ENCODE measurements around the gene ATG9A.
"Not testable (repeated sequence)": the region's sequence is repeated elsewhere in the genome, so short reads cannot be mapped to it uniquely, and the experiment has no call there.

Gene ATG9A

DNA sequence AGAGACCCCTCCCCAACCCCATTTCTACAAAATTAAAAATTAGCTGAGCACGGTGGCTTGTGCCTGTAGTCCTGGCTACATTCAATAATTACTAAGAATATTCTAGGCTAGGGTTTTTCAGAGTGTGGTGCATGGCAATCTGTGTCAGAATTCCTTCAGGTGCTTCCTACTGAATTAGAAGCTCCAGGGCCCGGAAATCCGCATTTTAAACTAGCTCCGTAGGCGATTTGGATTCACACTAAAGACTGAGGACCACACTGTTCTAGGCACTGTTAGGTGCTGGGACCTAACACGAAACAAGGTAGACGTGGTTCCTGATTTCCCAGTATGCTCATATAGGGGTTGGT lies 23.5 kb downstream of the ATG9A start:
- DNase-seq (ENCODE audit: low read depth in 2 of 2), result no peak

DNA sequence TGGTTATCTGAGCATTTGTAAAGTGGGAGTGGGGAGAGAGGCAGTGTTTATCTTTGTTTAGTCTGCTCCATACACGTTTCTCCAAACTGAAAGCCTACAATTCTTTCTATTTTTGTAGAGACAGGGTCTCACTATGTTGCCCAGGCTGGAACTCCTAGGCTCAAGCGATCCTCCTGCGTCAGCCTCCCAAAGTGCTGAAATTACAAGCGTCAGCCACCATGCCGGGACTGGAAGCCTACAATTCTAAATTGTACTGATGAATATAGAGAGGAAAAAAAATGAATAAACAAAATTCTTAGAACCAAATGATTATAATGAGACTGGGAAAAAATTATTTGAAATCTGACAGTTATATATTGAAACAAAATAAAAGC lies 24.3 kb downstream of the ATG9A start:
- DNase-seq (ENCODE audit: low read depth in 2 of 2), result no peak

DNA sequence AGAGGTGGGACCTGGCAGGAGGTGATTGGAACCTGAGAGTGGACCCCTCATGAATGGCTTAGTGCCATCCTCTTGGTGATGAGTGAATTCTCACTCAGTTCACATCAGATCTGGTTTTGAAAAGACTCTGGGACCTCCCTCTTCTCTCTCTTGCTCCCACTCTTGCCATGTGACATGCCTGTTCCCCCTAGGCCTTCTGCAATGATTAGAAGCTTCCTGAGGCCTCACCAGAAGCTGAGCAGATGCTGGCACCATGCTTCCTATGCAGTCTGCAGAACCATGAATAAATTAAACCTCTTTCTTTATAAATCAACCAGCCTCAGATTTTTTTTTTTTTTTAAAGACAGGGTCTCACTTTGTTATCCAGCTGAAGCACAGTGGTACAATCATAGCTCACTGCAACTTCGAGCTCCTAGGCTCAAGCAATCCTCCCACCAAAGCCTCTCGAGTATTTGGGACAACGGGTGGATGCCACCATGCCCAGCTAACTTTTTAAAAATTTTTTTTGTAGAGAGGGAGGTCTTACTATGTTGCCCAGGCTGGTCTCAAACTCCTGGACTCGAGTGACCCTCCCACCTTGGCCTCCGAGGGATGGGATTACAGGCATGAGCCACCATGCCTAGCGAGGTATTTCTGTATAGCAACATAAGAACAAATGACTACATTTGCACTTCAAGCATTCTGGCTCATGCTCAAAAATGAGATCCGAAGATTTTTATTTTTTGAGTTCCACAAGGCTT lies 24.8 kb downstream of the ATG9A start:
- DNase-seq (ENCODE audit: low read depth in 2 of 2), result no peak

DNA sequence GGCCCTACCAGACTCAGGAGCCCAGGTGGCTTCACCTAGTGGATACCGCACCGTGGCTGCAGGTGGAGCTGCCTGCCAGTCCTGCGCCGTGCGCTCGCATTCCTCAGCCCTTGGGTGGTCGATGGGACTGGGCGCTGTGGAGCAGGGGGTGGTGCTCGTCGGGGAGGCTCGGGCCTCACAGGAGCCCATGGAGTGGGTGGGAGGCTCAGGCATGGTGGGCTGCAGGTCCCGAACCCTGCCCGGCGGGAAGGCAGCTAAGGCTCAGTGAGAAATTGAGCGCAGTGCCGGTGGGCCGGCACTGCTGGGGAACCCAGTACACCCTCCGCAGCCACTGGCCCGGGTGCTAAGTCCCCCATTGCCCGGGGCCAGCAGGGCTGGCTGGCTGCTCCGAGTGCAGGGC lies 28.1 kb downstream of the ATG9A start:
- DNase-seq (ENCODE audit: low read depth in 2 of 2), result not testable (repeated sequence)

DNA sequence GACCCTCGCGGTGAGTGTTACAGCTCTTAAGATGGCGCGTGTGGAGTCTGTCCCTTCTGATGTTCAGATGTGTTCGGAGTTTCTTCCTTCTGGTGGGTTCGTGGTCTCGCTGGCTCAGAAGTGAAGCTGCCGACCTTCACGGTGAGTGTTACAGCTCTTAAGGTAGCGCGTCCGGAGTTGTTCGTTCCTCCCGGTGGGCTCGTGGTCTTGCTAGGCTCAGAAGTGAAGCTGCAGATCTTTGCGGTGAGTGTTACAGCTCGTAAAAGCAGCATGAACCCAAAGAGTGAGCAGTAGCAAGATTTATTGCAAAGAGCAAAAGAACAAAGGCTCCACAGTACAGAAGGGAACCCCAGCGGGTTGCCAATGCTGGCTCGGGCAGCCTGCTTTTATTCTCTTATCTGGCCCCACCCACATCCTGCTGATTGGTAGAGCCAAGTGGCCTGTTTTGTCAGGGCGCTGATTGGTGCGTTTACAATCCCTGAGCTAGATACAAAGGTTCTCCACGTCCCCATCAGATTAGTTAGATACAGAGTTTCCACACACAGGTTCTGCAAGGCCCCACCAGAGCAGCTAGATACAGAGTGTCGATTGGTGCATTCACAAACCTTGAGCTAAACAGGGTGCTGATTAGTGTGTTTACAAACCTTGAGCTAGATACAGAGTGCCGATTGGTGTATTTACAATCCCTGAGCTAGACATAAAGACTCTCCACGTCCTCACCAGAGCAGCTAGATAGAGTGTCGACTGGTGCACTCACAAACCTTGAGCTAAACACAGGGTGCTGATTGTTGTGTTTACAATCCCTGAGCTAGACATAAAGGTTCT lies 28.7 kb downstream of the ATG9A start:
- DNase-seq (ENCODE audit: low read depth in 2 of 2), result not testable (repeated sequence)

DNA sequence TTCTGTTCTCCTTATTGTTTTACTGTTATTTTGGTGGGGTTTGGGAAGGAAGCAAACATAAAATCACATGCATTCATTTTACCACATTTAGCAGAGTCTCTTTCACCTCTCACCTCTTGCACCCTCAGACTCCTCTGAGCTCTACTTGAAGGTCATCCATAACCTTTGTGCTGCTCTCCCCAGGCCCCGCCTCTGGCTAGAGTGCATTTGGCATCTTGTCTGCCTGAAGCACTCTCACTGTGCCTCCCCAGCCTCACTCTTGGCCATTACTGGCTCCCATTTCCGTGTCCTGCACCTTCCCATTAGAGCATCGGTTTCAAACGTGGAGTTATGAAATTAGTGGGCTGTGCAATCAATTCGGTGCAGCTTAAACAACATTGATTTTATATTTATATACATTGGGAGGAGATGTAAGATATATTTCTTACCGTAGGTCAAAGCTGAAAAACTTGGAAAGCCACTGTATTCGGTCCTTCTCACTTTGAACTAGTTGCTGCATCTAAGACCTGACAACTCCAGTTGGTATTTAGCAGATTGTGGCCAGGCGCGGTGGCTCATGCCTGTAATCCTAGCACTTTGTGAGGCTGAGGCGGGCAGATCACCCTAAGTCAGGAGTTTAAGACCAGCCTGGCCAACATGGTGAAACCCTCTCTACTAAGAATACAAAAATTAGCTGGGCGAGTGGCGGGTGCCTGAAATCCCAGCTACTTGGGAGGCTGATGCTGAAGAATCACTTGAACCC lies 29.8 kb downstream of the ATG9A start:
- DNase-seq (ENCODE audit: low read depth in 2 of 2), result no peak

DNA sequence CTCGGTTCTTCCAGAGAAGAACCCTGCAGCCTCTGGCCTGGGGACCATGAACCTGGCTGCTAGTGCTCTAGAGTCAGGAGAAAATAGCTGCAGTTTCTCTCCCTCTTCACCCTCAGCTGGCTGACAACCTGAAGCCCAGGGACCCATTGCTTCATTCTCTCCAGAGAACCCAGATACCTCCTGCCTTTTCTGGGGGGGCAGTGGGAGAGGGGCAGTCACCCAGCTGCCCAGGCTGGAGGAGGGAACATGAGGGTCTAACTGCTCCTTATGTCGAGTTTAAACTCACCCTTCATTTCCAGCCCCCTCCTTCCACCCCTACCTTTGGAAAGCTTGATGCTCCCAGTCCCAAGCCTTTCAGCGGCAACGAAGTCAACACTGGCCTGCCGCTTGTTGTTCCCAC lies 30.5 kb downstream of the ATG9A start:
- no peak for DNase-seq (ENCODE audit: low read depth in 2 of 2)

DNA sequence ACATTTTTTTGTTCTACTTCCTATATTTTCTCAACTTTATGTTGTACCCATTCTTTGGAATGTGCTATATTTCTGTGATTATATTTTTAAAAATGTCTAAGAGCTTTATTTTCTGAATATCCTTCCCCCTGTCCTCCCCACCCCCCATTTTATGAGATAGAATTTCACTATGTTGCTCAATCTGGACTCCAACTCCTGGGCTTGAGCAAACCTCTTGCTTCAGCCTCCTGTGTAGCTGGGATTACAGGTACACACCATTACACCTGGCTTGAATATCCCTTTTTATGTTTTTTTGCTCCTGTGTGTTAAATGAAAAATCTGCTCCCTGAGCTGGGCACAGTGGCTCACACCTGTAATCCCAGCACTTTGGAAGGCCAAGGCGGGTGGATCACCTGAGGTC lies 32.0 kb downstream of the ATG9A start:
- DNase-seq (ENCODE audit: low read depth in 2 of 2), result no peak

DNA sequence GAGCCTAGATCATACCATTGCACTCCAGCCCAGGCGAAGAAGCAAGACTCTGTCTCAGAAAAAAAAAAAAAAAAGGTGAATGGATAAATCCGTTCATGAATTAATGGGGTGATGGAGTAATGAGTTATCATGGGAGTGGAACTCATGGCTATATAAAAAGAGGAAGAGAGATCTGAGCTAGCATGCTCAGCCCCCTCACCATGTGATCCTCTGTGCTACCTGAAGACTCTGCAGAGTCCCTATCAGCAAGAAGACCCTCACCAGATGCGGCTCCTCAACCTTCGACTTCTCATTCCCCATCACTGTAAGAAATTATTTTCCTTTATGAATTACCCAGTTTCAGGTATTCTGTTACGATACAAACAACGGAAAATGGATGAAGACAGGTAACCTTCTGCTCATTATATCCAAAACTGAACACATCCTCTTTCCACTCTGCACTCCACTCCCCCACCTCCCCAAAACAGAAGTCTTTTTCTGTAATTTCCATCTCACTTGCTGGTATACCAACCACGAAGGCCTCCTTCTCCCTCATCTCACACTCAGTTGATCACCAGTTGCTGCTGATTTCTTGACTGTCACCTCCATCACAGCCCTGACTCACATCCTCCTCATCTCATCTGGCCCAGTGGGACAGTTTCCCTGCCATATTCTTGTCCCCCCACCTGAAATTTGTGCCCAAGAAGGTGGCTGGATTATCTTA lies 42.5 kb downstream of the ATG9A start:
- DNase-seq (ENCODE audit: low read depth in 2 of 2), result no peak

DNA sequence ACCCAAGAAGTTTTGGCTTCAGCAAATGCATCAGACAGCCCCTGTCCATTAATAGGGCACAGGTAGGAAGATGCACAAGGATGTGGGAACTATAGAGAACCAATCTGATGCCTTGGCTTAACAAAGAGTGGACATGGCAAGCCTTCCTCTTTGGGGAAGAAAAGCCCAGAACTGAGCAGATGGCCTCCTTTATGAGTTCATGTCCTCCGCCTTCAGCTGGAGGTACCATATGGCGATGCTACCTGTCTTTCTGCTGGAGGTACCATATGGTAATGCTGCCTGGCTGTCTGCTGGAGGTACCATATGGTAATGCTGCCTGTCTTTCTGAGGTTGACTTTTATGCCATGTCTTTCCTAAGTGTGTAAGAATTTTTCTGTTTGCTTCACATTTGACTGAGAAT lies 45.3 kb downstream of the ATG9A start:
- no peak for DNase-seq (ENCODE audit: low read depth in 2 of 2)

DNA sequence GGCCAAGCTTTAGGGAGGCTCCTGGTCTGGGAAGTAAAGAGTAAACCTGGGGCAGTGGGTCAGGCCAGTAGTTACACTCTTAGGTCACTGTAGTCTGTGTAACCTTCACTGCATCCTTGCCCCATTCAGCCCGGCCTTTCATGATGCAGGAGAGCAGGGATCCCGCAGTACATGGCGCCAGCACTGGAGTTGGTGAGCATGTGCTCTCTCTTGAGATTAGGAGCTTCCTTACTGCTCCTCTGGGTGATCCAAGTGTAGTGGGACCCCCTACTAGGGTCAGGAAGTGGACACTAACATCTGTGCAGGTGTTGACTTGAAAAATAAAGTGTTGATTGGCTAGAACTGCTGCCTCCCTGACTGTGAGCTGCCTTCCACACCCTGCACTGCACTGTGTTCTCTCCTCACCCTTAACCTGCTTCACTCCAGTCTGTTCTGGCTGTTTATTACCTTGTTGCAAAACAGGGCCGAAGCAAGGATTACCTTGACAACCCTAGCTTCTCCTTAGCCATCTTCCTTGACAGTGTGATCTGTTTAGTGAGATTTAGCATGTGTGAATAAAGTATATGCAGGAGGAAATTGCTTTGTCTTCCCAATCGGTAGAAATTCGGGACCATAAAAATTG lies 46.2 kb downstream of the ATG9A start:
- DNase-seq (ENCODE audit: low read depth in 2 of 2), result no peak

DNA sequence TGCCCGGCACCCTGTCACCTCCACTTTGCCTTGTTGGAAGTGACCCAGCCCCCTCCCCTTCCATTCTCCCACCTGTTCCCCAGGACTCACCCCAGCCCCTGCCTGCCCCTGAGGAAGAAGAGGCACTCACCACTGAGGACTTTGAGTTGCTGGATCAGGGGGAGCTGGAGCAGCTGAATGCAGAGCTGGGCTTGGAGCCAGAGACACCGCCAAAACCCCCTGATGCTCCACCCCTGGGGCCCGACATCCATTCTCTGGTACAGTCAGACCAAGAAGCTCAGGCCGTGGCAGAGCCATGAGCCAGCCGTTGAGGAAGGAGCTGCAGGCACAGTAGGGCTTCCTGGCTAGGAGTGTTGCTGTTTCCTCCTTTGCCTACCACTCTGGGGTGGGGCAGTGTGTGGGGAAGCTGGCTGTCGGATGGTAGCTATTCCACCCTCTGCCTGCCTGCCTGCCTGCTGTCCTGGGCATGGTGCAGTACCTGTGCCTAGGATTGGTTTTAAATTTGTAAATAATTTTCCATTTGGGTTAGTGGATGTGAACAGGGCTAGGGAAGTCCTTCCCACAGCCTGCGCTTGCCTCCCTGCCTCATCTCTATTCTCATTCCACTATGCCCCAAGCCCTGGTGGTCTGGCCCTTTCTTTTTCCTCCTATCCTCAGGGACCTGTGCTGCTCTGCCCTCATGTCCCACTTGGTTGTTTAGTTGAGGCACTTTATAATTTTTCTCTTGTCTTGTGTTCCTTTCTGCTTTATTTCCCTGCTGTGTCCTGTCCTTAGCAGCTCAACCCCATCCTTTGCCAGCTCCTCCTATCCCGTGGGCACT lies 46.9 kb downstream of the ATG9A start:
- DNase-seq (ENCODE audit: low read depth in 2 of 2), result no peak

DNA sequence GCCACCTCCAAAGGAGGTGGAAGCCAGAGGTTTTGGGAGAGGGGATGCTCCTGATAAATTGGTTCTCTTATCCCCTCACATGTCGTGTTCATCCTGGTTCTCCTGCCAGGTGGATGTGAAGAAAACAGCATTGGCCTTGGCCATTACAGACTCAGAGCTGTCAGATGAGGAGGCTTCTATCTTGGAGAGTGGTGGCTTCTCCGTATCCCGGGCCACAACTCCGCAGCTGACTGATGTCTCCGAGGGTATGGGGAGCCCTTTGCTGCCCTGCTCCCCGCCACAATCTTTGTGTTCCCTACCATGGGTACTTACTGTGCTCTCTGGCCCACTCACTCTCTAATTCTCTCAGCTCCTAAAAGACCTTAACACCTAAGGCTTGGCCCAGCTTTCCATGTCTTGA lies 47.9 kb downstream of the ATG9A start:
- no peak for DNase-seq (ENCODE audit: low read depth in 2 of 2)

DNA sequence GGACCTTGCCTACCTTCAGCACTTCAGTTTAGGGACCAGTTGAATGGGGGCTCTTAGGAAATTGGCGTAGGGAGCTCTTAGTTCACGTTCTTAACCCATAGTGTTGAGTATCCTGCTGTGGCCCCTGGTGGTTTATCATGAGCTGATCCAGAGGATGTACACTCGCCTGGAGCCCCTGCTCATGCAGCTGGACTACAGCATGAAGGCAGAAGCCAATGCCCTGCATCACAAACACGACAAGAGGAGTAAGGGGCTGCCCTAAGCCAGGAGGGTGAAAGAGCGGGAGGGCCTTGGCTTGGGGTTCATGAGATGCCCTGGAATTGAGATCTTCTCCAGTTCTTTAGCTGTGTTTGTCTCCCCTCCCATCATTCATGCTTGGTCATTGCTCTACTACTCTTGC lies 48.5 kb downstream of the ATG9A start:
- no peak for DNase-seq (ENCODE audit: low read depth in 2 of 2)

DNA sequence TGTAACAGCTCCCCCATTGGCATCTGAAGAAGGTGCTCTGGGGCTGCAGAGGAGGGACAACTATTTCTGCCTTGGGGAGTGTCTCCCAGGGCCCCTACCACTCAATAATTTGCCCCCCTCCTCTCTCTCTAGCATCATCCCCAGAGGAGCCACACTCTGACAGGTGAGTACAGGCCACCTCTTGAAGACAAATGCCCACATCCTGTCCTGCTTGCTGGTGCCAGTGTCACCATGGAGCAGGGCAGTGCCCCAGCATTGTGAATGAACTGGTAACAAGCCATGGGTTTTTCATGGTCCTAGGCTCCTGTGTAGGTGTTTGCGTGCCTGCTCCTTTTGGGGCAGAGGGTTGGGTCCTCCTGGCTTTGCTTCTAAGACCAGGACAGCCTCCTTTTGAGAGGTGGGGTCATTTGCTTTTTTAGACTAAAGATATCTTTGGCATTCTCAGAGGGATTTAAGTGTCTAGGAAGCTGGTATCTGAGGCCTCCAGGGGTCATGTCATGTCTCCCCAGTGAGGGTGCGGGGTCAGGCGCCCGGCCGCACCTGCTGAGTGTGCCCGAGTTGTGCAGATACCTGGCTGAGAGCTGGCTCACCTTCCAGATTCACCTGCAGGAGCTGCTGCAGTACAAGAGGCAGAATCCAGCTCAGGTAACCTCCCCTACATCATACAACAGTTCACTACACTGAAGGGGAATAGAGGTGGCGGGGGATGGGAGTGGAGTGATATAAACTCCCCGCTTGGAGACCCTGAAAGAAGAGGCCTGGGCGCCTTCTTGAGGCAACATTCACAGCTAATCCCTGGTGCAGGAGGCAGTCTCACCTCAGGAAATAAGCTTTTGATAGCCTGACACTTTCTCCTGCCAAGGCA lies 49.6 kb downstream of the ATG9A start:
- no peak for DNase-seq (ENCODE audit: low read depth in 2 of 2)

DNA sequence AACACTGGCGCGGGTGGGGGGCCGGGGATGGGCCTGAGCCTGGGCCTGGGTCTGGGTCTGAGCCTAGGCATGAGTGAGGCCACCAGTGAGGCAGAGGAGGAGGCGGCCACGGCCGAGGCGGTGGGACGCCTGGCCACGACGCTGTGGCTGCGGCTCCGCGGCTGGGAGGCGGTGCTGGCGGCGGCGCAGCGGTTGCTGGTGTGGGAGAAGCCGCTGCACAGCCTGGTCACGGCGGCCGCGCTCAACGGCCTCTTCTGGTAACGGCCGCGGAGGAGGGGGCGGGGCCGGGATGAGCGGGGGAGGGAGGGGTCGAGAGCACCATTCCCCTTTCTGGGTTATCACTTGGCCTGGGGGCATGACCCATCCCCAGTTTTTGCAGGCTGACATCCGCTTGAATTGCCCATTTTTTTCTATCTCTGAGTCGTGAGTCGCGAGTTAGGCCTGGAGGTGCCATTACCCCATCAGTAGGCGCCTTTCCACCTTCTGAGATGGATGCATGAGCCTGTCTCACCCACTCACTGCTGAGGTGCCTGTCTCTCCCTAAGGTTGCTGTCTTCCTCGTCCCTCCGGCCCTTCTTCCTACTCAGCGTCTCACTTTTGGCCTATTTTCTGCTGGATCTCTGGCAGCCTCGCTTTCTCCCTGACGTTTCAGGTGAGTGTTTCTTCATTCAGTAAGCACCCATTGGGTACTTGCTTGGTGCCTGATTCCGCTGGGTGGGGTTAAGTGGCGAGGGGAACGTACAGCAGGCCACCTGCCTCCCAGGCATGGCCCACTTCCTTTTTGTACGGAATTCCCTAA lies 50.9 kb downstream of the ATG9A start:
- DNase-seq (ENCODE audit: low read depth in 2 of 2), result peak in 1 of 2 experiments; percentile 30

DNA sequence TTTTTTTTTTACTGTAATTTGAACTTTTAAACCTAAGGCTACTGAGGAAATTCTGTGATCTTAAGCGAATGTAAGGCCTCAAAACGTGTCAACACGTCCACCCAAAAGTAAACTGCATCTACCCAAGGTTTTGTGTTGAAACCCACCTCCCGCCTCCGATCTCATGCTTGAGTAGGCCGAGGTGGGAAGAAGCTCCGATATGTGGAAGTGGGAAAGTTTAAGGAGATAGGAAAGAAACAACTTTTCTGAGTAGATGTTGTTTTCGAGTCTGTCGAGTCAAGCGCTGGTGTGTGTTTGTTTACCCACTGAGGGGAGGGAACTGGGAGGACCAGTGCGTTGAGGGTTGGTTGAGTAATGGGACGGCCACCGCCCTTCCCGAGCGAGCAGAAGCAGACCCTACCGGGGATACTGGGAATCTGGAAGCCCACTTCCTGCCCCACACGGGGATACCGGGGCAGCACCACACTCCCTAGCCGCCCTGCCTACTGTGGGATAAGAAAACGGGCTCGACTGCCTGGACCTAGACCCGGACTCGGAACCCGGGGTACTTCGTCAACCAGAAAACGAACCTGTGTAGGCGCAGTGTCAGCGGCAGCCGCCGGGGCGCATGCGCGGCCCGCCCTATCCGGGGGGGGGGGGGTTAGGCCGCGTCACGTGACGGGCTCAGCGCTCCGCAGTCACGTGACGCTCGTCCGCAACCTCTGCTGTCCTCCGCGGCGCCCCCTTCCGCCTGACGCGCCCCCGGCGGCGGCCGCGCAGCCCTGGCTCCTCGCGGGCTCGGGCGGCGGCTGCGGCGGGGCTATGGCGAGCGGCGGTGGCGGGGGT lies 51.7 kb downstream of the ATG9A start, which contains the start of gene RETREG2:
RETREG2 (plus strand) TSS at position 724 of the 825 bp plus-strand sequence; CDS start at position 802, 78 bp downstream.
- DNase-seq (ENCODE audit: low read depth in 2 of 2), result peak; percentile 62 to 63
